A549 treated with AZD9567 at 1 μM for 4 hours (cell line): Measurements from ENCODE around the gene GALNT18. TPM values are rescaled to one million over a fixed set of nuclear protein-coding genes. Genes with fewer than 3 reads are reported as not detected.

Experiments used
- total RNA-seq: library from RNA; stranded (reverse); fragments of 200-300 nt; extraction: Qiagen RNA extraction; gene quantifications from 5 replicates; pipeline ENCODE4 v1.2.3, GENCODE V29; 2022; ENCODE audit not compliant: insufficient read depth

The GALNT18 gene
- 26.7 to 35.4 TPM (median 29.8 TPM) in 5 replicates for total RNA-seq

DNA sequence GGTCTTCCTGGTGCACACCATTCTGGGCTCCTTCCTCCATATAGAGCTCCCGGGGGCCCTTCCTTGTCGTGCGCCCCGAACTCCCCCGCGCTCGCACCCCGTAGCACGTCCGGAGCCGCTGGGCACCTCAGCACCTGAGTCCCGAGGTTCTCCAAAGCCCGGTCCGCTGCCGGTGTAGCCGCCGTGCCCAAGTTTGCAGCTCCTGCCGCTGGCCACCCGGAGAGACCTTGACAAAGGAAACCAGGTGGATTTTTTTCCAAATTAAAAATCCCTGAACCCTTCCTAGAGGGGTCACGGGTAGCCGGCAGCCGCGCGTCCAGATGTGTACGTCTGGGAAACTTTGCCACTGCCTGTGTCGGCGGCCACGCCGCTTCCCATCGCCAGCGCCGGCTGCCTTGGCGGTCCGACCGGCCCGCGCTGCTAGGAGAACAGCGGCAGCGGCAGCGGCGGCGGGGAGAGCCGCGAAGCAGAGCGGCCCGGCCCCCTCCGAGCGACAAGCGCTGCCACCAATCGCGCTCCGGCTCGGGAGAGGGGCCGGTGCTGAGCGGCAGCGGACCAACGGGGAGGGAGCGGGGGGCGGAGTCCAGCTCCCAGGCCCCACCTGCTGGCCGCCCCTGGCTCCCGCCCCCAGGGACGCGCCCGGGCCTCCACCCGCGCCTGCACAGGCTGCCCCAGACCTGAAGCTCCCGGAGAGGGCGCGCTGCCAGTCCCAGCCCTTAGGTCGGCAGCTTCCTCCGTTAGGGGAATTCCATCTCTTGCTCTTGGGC, at the start of gene GALNT18:
GALNT18 (minus strand) TSS at position 433 of the 767 bp plus-strand sequence.

DNA sequence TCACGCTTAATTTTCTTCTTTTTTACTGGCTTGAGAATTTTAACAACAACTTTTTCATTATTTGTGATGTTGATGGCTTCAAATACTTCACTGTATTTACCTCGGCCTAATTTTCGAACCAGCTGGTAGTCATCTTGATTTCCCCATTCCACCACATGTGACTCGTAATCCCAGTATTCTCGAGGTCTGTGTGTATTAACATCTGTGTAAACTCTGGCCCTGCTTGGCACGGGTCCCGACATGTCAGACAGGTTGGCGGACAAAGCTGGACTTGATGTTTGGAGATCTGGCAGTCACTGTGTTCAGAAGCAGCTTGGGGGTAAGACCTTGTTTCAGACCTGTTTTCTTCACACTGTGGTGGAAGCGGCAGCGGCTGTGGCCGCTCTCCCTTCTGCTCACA, 268.9 kb downstream of the GALNT18 start, which contains the start of gene CSNK2A3:
CSNK2A3 (minus strand) TSS at position 373 of the 400 bp plus-strand sequence; CDS start at position 242, 131 bp downstream.

Other genes with a start within 250 kb of the GALNT18 start
- 24.3 to 29.8 TPM (median 26.6 TPM) in 5 replicates for gene USP47, start 220.0 kb upstream of the GALNT18 start, total RNA-seq